Neural cell (in vitro differentiated cells): ENCODE data around the gene CYB561. TPM values are rescaled to one million over a fixed set of nuclear protein-coding genes. Genes with fewer than 3 reads are reported as not detected.

Experiments
- H2AFZ ChIP-seq: fragments of 200-600, 300-800 bp; sonication (generic), shearing (Covaris generic); 2 replicates; pipeline ENCODE4 v1.6.0; 2014; ENCODE audit warnings: low read depth, mild to moderate bottlenecking, antibody characterized with exemption, low read length, moderate library complexity
- H3F3A ChIP-seq: fragments of 200-600 bp; shearing (Covaris generic); 2 replicates; pipeline ENCODE4 v1.6.1; 2016; ENCODE audit warnings: mild to moderate bottlenecking, moderate library complexity, mixed read lengths, antibody characterized with exemption, low read length; ENCODE audit not compliant: insufficient read depth, poor library complexity, severe bottlenecking
- H3K27ac ChIP-seq: fragments of 200-600, 300-800 bp; sonication (generic), shearing (Covaris generic); 2 replicates; pipeline ENCODE4 v1.5.1; 2014; ENCODE audit warnings: mild to moderate bottlenecking, low read length, moderate library complexity
- H3K27me3 ChIP-seq: fragments of 300-800, 200-600 bp; sonication (generic), shearing (Covaris generic); 2 replicates; pipeline ENCODE4 v1.6.0; 2014; ENCODE audit warnings: mild to moderate bottlenecking, low read depth, low read length, moderate library complexity; ENCODE audit not compliant: insufficient read depth
- H3K36me3 ChIP-seq: fragments of 300-800, 200-600 bp; sonication (generic), shearing (Covaris generic); 2 replicates; pipeline ENCODE4 v1.5.1; 2014; ENCODE audit warnings: mild to moderate bottlenecking, antibody characterized with exemption, low read length, moderate library complexity; ENCODE audit not compliant: insufficient read depth
- H3K4me2 ChIP-seq: fragments of 300-800, 200-600 bp; sonication (generic), shearing (Covaris generic); 2 replicates; pipeline ENCODE4 v1.6.0; 2014; ENCODE audit warnings: mild to moderate bottlenecking, low read length
- H3K4me3 ChIP-seq: fragments of 300-800, 200-600 bp; sonication (generic), shearing (Covaris generic); 2 replicates; pipeline ENCODE4 v1.5.1; 2014; ENCODE audit warnings: mild to moderate bottlenecking, low read length, moderate library complexity
- H3K79me2 ChIP-seq: fragments of 200-600 bp; shearing (Covaris generic); replicated peaks from 2 replicates; pipeline ENCODE4 v1.6.0; 2014; ENCODE audit warnings: mild to moderate bottlenecking, low read length, moderate library complexity; ENCODE audit not compliant: insufficient read depth
- H3K9ac ChIP-seq: fragments of 300-800, 200-600 bp; sonication (generic), shearing (Covaris generic); 2 replicates; pipeline ENCODE4 v1.6.1; 2016; ENCODE audit warnings: mild to moderate bottlenecking, low read length, mixed read lengths
- H3K9me2 ChIP-seq: fragments of 200-600 bp; shearing (Covaris generic); 2 replicates; pipeline ENCODE4 v1.6.1; 2016; ENCODE audit warnings: mild to moderate bottlenecking, low read length, mixed read lengths; ENCODE audit not compliant: insufficient read depth
- H3K9me3 ChIP-seq: fragments of 200-600, 300-800 bp; sonication (generic), shearing (Covaris generic); 2 replicates; pipeline ENCODE4 v1.6.1; 2016; ENCODE audit warnings: mild to moderate bottlenecking, mixed run types, low read length, moderate library complexity, mixed read lengths
- H4K20me1 ChIP-seq: fragments of 200-600 bp; shearing (Covaris generic); 2 replicates; pipeline ENCODE4 v1.6.1; 2016; ENCODE audit warnings: mild to moderate bottlenecking, mixed run types; ENCODE audit not compliant: insufficient read depth
- CTCF ChIP-seq: fragments of 450-650 bp; IDR thresholded peaks from 2 replicates; pipeline ENCODE4 v1.5.1; 2014; ENCODE audit warnings: antibody characterized with exemption, mild to moderate bottlenecking, moderate library complexity; ENCODE audit not compliant: poor library complexity, severe bottlenecking
- EP300 ChIP-seq: fragments of 450-650 bp; conservative IDR thresholded peaks from 2 replicates; pipeline ENCODE4 v1.6.1; 2014; ENCODE audit warnings: antibody characterized with exemption, mild to moderate bottlenecking, moderate library complexity; ENCODE audit not compliant: poor library complexity, severe bottlenecking
- EZH2 ChIP-seq: fragments of 200-600, 300-800 bp; shearing (Covaris generic), sonication (generic); IDR thresholded peaks from 2 replicates; pipeline ENCODE4 v1.6.1; 2014; ENCODE audit warnings: antibody characterized with exemption, low read length, borderline replicate concordance, mild to moderate bottlenecking; ENCODE audit not compliant: insufficient read depth, poor library complexity, severe bottlenecking
- MXI1 ChIP-seq: fragments of 450-650 bp; conservative IDR thresholded peaks from 2 replicates; pipeline ENCODE4 v1.6.1; 2014; ENCODE audit warnings: antibody characterized with exemption, mild to moderate bottlenecking; ENCODE audit not compliant: poor library complexity, severe bottlenecking
- POLR2AphosphoS5 ChIP-seq: IDR thresholded peaks from 2 replicates; pipeline ENCODE4 v1.6.1; 2012
- RAD21 ChIP-seq: fragments of 450-650 bp; conservative IDR thresholded peaks from 2 replicates; pipeline ENCODE4 v1.6.1; 2014; ENCODE audit warnings: antibody characterized with exemption, mild to moderate bottlenecking, moderate library complexity
- REST ChIP-seq: IDR thresholded peaks from 2 replicates; pipeline ENCODE4 v1.6.1; 2012; ENCODE audit warnings: borderline replicate concordance
- SMC3 ChIP-seq: fragments of 450-650 bp; conservative IDR thresholded peaks from 2 replicates; pipeline ENCODE4 v1.6.1; 2014; ENCODE audit warnings: antibody characterized with exemption, mild to moderate bottlenecking, moderate library complexity; ENCODE audit not compliant: poor library complexity
- TAF1 ChIP-seq: IDR thresholded peaks from 2 replicates; pipeline ENCODE4 v1.6.1; 2012; ENCODE audit warnings: low read depth
- polyA plus RNA-seq: library from polyadenylated mRNA; depleted of rRNA; stranded (reverse); fragments of >200 nt; gene quantifications from 2 replicates; pipeline ENCODE4 v1.2.3, GENCODE V29; 2014

CYB561 gene
- polyA plus RNA-seq, 1 donor from 2014 or later: 15.7 TPM

- TF ChIP-seq RAD21: peak; percentile 97
These were observed 20.6 kb downstream of the CYB561 start (continued) for GRCh38 chr17:63425483-63425882.

DNA sequence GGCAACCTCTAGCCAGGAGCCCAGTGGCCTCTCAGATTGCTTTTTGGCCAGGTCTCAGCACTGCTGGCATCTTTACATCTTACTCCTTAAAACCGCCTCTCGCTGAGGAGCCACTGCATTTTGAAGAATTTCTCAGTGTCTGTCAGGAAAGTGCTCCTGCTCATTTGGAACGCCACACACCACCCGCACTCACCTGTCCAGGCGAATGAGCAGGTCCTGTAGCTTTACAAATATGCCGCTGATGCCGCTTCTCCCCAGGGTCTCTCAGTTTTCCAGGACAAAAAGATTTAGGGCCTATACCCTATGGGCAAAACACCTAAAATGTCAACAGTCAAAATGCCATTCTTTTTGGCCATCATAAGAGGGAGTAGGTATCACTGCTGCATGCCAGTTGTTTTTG lies 22.1 kb downstream of the CYB561 start:
- H3K9ac ChIP-seq: no peak overlapping the region
- no peak for TF ChIP-seq EZH2
- TF ChIP-seq REST: no peak
- no peak for TF ChIP-seq RAD21
- TF ChIP-seq TAF1: no peak
- no peak for TF ChIP-seq CTCF
- TF ChIP-seq MXI1: no peak
- TF ChIP-seq POLR2AphosphoS5: no peak
- TF ChIP-seq SMC3: no peak
- no peak for TF ChIP-seq EP300

DNA sequence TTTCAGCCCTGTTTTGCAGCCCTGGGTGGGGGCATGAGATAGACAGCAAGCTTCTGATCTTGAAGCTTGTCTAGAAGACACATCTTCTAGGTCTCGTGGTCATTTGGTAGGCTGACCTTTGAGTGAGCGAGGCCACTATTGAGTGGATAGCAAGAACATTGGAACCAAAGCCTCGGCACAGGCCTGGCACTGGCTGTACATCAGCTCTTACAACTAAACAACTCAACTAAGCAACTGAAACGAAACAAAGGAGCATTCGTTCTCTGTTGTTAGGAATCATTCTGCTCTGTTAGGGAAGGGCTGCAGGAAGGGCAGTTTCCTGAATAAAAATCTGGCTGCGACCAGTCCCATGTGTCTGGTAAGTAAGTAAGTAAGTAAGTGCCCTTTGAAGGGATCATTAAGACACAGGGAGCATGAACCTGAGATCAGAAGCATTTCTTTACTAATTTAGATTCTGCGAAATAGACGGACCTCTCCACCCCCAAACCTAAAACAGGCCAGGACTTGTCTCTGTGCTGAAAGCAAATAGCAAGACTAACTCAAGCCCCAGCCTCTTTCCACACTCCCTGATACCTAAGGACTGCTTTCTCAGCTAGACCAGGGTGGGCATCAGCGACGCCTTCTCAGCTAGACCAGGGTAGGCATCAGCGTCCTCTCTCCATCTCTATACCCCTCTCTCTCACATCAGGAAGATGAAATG lies 22.7 kb downstream of the CYB561 start:
- H4K20me1 ChIP-seq: no peaks in the 10 kb centered on the region
- H3F3A ChIP-seq: no peaks in the 10 kb centered on the region
- no peaks in the 10 kb centered on the region for H3K9me2 ChIP-seq
- no peak overlapping the region for H3K27ac ChIP-seq
- no peak overlapping the region for H3K9ac ChIP-seq
- no peaks in the 10 kb centered on the region for H3K79me2 ChIP-seq
- H2AFZ ChIP-seq: no peak overlapping the region
- no peak overlapping the region for H3K4me2 ChIP-seq
- peaks cover 11% of the 10 kb centered on the region for H3K36me3 ChIP-seq
- no peak overlapping the region for H3K4me3 ChIP-seq
- no peaks in the 10 kb centered on the region for H3K27me3 ChIP-seq
- TF ChIP-seq CTCF (no peak), REST (no peak), MXI1 (no peak), EP300 (no peak), SMC3 (no peak), POLR2AphosphoS5 (no peak), EZH2 (no peak), RAD21 (no peak)
- no peaks in the 10 kb centered on the region for H3K9me3 ChIP-seq

More for the DNA sequence above, 22.1 kb downstream of the CYB561 start:
- H3K27me3 ChIP-seq: no peaks in the 10 kb centered on the region
- H3K27ac ChIP-seq: no peak overlapping the region
- no peaks in the 10 kb centered on the region for H4K20me1 ChIP-seq
- no peaks in the 10 kb centered on the region for H3K9me2 ChIP-seq
- H3K4me2 ChIP-seq: no peak overlapping the region
- no peaks in the 10 kb centered on the region for H3K9me3 ChIP-seq
- H3K36me3 ChIP-seq: peaks cover 11% of the 10 kb centered on the region
- no peak overlapping the region for H3K4me3 ChIP-seq
- H3F3A ChIP-seq: no peaks in the 10 kb centered on the region
- no peak overlapping the region for H2AFZ ChIP-seq
- no peaks in the 10 kb centered on the region for H3K79me2 ChIP-seq
